Left cardiac atrium (tissue), 4 donors: ENCODE measurements around the gene ZDHHC22. TPM values are rescaled to one million over a fixed set of nuclear protein-coding genes. Genes with fewer than 3 reads are reported as not detected.

ENCODE experiments used
- ATAC-seq, 2 donors: fragments of 200-7000 bp; cut with Tn5 transposase; one replicate each; pipeline ENCODE4 v1.9.1; 2020; ENCODE audit warnings: mild to moderate bottlenecking in 2 of 2, moderate library complexity in 2 of 2
- DNase-seq: peaks from one replicate; pipeline ENCODE4 v3.0.0-alpha.2; 2020
- intact Hi-C, 2 donors: fragments of 100-400 bp; cut with DNase I; formaldehyde crosslinking; loops; one replicate each; pipeline versions ENCODE4 v1.14.1 to v1.15.1; 2022 to 2023
- total RNA-seq, 2 donors: library from RNA; stranded (reverse); fragmentation: NEBNext Ultra II Directional; extraction: Animal tissue kit (Norgen Biotek cat#: 25700); gene quantifications; one replicate each; pipeline ENCODE4 v1.2.1, GENCODE V29; 2021
- donor health status: DM: no; HTN: yes; CAD: no.
- donor health status: DM: no; HTN: yes; CAD: no; lungs with severe emphysema.
- donor health status: DM: yes; HTN: yes; CAD: no.
- donor health status: Dilated cardiomyopathy.

The ZDHHC22 gene
- total RNA-seq, 2 donors from 2014 or later: not detected

GRCh38 chr14:77113644-77114043 lies 27.9 kb downstream of the ZDHHC22 start:
- DNase-seq (peak; percentile 54), ATAC-seq (peak; percentile 85 to 90)
- intact Hi-C loops: no loop called here

- ATAC-seq: peak; percentile 36 to 56
- DNase-seq: no peak
- intact Hi-C loops: no loop called here
These were observed 30.6 kb downstream of the ZDHHC22 start for GRCh38 chr14:77111021-77111420.

- ATAC-seq (no peak), DNase-seq (no peak)
- intact Hi-C loops: no loop called here
These were observed 31.3 kb downstream of the ZDHHC22 start for GRCh38 chr14:77110286-77110685.

GRCh38 chr14:77109656-77110055 lies 31.9 kb downstream of the ZDHHC22 start:
- intact Hi-C loops: no loop called here
- no peak for ATAC-seq
- no peak for DNase-seq

GRCh38 chr14:77108753-77109152 lies 32.8 kb downstream of the ZDHHC22 start:
- intact Hi-C loops: no loop called here
- ATAC-seq (no peak), DNase-seq (no peak)

- intact Hi-C loops: no loop called here
- DNase-seq (peak; percentile 46), ATAC-seq (no peak)
These were observed 34.4 kb downstream of the ZDHHC22 start for GRCh38 chr14:77107228-77107627.

- intact Hi-C loops: no loop called here
- no peak for DNase-seq
- peak; percentile 64 to 71 for ATAC-seq
These were observed 34.9 kb downstream of the ZDHHC22 start for GRCh38 chr14:77106666-77107065.

- DNase-seq: no peak
These were observed 36.2 kb downstream of the ZDHHC22 start for GRCh38 chr14:77105145-77105939.

GRCh38 chr14:77104393-77104792 lies 37.2 kb downstream of the ZDHHC22 start:
- DNase-seq: no peak
- no peak for ATAC-seq
- intact Hi-C loops: no loop called here

More at GRCh38 chr14:77105145-77105939, 36.2 kb downstream of the ZDHHC22 start:
- peak in 1 of 2 donors; percentile 50 for ATAC-seq
- intact Hi-C loops: no loop called here

GRCh38 chr14:77103951-77104350 lies 37.6 kb downstream of the ZDHHC22 start:
- DNase-seq (no peak), ATAC-seq (no peak)
- intact Hi-C loops: no loop called here

GRCh38 chr14:77103475-77103874 lies 38.1 kb downstream of the ZDHHC22 start:
- ATAC-seq: no peak

GRCh38 chr14:77102154-77102553 lies 39.4 kb downstream of the ZDHHC22 start:
- DNase-seq: no peak
- intact Hi-C loops: no loop called here
- ATAC-seq: no peak

More at GRCh38 chr14:77103475-77103874, 38.1 kb downstream of the ZDHHC22 start:
- intact Hi-C loops: no loop called here
- no peak for DNase-seq

- DNase-seq (no peak), ATAC-seq (no peak)
- intact Hi-C loops: no loop called here
These were observed 40.6 kb downstream of the ZDHHC22 start for GRCh38 chr14:77100961-77101360.

- DNase-seq (no peak), ATAC-seq (no peak)
- intact Hi-C loops: no loop called here
These were observed 42.0 kb downstream of the ZDHHC22 start for GRCh38 chr14:77099425-77100167.

- peak; percentile 70 for DNase-seq
These were observed 42.9 kb downstream of the ZDHHC22 start for GRCh38 chr14:77098529-77099353.

GRCh38 chr14:77097700-77098528 lies 43.7 kb downstream of the ZDHHC22 start, which contains the start of gene CIPC:
CIPC (plus strand) TSS chr14:77098258; CDS start chr14:77105709, 7,451 bp downstream.
- intact Hi-C loops: no loop called here
- peak; percentile 93 to 94 for ATAC-seq
- peak; percentile 100 for DNase-seq

More at GRCh38 chr14:77098529-77099353, 42.9 kb downstream of the ZDHHC22 start:
- intact Hi-C loops: no loop called here
- ATAC-seq: peak; percentile 51 to 60

GRCh38 chr14:77097006-77097699 lies 44.4 kb downstream of the ZDHHC22 start:
- peak in 1 of 2 donors; percentile 8 for ATAC-seq
- intact Hi-C loops: no loop called here
- DNase-seq: no peak
